ENCODE measurements around the gene TM7SF2. TPM values are rescaled to one million over a fixed set of nuclear protein-coding genes. Genes with fewer than 3 reads are reported as not detected.

The TM7SF2 gene
- total RNA-seq, 1 experiment from 2014 or later, result 63.8 TPM

DNA sequence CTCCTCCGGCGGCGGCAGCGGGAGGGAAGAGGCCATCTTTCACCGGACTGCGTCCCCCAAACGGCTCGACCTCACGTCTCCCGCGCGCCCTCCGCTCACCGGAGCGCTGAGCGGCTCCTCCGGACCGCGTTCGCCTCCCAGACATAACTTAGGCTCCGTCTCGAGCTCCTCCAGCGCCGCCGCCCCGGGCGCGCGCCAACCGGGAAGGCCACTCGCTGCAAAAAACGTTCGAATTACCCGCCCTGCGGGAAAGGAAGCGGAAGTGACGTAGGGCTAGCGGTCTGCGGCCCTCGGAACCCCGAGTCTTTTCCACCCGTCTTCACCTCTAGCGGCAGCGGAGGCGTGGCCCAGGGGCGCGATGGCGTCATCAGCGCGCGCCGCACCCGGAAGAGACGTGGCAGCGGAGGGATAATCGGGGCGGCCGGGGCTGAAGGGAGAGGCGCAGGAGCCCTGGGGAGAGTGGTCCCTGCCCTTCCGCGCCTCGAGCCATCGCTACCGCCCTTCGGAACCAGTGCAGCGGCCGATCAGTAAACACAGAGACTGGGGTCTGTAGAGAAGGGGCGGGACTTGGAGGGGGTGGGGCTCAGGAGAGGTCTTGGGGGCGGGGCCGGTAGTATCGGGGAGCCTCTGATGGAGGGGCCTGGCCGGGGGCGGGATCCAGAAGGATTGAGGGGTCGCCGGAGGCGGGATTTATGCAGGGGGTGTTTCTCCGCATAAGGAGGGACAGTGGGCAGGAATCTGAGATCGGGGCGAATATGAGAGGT lies 27.7 kb upstream of the TM7SF2 start, which contains the start of the genes CDCA5 and ZFPL1 (continued):
- TF ChIP-seq GABPB1 (CRISPR knock-in tag; IDR thresholded peaks at IDR 0.05), result peak; percentile 80
- TF ChIP-seq TEAD4 (CRISPR knock-in tag; IDR thresholded peaks at IDR 0.05), result peak; percentile 62; the same call in 1 of the 2 replicates
- no peak for TF ChIP-seq OVOL2 (CRISPR knock-in tag; IDR thresholded peaks at IDR 0.05; ENCODE audit: borderline replicate concordance)
- no peak for TF ChIP-seq EMX1 (CRISPR knock-in tag; IDR thresholded peaks at IDR 0.05)
- TF ChIP-seq, protein P1, sequence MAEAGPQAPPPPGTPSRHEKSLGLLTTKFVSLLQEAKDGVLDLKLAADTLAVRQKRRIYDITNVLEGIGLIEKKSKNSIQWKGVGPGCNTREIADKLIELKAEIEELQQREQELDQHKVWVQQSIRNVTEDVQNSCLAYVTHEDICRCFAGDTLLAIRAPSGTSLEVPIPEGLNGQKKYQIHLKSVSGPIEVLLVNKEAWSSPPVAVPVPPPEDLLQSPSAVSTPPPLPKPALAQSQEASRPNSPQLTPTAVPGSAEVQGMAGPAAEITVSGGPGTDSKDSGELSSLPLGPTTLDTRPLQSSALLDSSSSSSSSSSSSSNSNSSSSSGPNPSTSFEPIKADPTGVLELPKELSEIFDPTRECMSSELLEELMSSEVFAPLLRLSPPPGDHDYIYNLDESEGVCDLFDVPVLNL (CRISPR knock-in tag; IDR thresholded peaks at IDR 0.05; ENCODE audit: borderline replicate concordance, low read depth), result peak; percentile 100
- TF ChIP-seq, protein P2, sequence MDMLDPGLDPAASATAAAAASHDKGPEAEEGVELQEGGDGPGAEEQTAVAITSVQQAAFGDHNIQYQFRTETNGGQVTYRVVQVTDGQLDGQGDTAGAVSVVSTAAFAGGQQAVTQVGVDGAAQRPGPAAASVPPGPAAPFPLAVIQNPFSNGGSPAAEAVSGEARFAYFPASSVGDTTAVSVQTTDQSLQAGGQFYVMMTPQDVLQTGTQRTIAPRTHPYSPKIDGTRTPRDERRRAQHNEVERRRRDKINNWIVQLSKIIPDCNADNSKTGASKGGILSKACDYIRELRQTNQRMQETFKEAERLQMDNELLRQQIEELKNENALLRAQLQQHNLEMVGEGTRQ (CRISPR knock-in tag; IDR thresholded peaks at IDR 0.05), result 0 out of 2 replicates have a peak, but pooled peaks have one; percentile 27
- peak; percentile 77 for TF ChIP-seq JUN (CRISPR knock-in tag; IDR thresholded peaks at IDR 0.05)
- no peak for TF ChIP-seq CBFB (CRISPR knock-in tag; IDR thresholded peaks at IDR 0.05; ENCODE audit: low read depth)
- TF ChIP-seq ETV6 (CRISPR knock-in tag; IDR thresholded peaks at IDR 0.05), result peak; percentile 80
- TF ChIP-seq, protein P3, sequence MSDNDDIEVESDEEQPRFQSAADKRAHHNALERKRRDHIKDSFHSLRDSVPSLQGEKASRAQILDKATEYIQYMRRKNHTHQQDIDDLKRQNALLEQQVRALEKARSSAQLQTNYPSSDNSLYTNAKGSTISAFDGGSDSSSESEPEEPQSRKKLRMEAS (CRISPR knock-in tag; IDR thresholded peaks at IDR 0.05), result peak; percentile 93
- TF ChIP-seq, protein P4, sequence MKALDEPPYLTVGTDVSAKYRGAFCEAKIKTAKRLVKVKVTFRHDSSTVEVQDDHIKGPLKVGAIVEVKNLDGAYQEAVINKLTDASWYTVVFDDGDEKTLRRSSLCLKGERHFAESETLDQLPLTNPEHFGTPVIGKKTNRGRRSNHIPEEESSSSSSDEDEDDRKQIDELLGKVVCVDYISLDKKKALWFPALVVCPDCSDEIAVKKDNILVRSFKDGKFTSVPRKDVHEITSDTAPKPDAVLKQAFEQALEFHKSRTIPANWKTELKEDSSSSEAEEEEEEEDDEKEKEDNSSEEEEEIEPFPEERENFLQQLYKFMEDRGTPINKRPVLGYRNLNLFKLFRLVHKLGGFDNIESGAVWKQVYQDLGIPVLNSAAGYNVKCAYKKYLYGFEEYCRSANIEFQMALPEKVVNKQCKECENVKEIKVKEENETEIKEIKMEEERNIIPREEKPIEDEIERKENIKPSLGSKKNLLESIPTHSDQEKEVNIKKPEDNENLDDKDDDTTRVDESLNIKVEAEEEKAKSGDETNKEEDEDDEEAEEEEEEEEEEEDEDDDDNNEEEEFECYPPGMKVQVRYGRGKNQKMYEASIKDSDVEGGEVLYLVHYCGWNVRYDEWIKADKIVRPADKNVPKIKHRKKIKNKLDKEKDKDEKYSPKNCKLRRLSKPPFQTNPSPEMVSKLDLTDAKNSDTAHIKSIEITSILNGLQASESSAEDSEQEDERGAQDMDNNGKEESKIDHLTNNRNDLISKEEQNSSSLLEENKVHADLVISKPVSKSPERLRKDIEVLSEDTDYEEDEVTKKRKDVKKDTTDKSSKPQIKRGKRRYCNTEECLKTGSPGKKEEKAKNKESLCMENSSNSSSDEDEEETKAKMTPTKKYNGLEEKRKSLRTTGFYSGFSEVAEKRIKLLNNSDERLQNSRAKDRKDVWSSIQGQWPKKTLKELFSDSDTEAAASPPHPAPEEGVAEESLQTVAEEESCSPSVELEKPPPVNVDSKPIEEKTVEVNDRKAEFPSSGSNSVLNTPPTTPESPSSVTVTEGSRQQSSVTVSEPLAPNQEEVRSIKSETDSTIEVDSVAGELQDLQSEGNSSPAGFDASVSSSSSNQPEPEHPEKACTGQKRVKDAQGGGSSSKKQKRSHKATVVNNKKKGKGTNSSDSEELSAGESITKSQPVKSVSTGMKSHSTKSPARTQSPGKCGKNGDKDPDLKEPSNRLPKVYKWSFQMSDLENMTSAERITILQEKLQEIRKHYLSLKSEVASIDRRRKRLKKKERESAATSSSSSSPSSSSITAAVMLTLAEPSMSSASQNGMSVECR (CRISPR knock-in tag; IDR thresholded peaks at IDR 0.05; ENCODE audit: borderline replicate concordance), result peak; percentile 94
- TF ChIP-seq, protein P5, sequence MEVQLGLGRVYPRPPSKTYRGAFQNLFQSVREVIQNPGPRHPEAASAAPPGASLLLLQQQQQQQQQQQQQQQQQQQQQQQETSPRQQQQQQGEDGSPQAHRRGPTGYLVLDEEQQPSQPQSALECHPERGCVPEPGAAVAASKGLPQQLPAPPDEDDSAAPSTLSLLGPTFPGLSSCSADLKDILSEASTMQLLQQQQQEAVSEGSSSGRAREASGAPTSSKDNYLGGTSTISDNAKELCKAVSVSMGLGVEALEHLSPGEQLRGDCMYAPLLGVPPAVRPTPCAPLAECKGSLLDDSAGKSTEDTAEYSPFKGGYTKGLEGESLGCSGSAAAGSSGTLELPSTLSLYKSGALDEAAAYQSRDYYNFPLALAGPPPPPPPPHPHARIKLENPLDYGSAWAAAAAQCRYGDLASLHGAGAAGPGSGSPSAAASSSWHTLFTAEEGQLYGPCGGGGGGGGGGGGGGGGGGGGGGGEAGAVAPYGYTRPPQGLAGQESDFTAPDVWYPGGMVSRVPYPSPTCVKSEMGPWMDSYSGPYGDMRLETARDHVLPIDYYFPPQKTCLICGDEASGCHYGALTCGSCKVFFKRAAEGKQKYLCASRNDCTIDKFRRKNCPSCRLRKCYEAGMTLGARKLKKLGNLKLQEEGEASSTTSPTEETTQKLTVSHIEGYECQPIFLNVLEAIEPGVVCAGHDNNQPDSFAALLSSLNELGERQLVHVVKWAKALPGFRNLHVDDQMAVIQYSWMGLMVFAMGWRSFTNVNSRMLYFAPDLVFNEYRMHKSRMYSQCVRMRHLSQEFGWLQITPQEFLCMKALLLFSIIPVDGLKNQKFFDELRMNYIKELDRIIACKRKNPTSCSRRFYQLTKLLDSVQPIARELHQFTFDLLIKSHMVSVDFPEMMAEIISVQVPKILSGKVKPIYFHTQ (CRISPR knock-in tag; IDR thresholded peaks at IDR 0.05), result no peak
- TF ChIP-seq SMAD4 (CRISPR knock-in tag; IDR thresholded peaks at IDR 0.05), result peak; percentile 69; the same call in 1 of the 2 replicates
- TF ChIP-seq GTF2I (CRISPR knock-in tag; conservative IDR thresholded peaks at IDR 0.05), result no peak
- TF ChIP-seq ZNF416 (CRISPR knock-in tag; IDR thresholded peaks at IDR 0.05), result no peak
- TF ChIP-seq PRRX2 (CRISPR knock-in tag; IDR thresholded peaks at IDR 0.05), result no peak
- TF ChIP-seq GRHL2 (CRISPR knock-in tag; IDR thresholded peaks at IDR 0.05; ENCODE audit: insufficient replicate concordance, severe bottlenecking), result no peak
- 0 out of 2 replicates have a peak, but pooled peaks have one; percentile 5 for TF ChIP-seq RELA (CRISPR knock-in tag; IDR thresholded peaks at IDR 0.05; ENCODE audit: borderline replicate concordance)
- peak; percentile 93 for TF ChIP-seq FOXP1 (CRISPR knock-in tag; IDR thresholded peaks at IDR 0.05; ENCODE audit: borderline replicate concordance)
- TF ChIP-seq, protein P6, sequence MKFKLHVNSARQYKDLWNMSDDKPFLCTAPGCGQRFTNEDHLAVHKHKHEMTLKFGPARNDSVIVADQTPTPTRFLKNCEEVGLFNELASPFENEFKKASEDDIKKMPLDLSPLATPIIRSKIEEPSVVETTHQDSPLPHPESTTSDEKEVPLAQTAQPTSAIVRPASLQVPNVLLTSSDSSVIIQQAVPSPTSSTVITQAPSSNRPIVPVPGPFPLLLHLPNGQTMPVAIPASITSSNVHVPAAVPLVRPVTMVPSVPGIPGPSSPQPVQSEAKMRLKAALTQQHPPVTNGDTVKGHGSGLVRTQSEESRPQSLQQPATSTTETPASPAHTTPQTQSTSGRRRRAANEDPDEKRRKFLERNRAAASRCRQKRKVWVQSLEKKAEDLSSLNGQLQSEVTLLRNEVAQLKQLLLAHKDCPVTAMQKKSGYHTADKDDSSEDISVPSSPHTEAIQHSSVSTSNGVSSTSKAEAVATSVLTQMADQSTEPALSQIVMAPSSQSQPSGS (CRISPR knock-in tag; IDR thresholded peaks at IDR 0.05; ENCODE audit: borderline replicate concordance, low read depth), result no peak
- TF ChIP-seq, protein P7, sequence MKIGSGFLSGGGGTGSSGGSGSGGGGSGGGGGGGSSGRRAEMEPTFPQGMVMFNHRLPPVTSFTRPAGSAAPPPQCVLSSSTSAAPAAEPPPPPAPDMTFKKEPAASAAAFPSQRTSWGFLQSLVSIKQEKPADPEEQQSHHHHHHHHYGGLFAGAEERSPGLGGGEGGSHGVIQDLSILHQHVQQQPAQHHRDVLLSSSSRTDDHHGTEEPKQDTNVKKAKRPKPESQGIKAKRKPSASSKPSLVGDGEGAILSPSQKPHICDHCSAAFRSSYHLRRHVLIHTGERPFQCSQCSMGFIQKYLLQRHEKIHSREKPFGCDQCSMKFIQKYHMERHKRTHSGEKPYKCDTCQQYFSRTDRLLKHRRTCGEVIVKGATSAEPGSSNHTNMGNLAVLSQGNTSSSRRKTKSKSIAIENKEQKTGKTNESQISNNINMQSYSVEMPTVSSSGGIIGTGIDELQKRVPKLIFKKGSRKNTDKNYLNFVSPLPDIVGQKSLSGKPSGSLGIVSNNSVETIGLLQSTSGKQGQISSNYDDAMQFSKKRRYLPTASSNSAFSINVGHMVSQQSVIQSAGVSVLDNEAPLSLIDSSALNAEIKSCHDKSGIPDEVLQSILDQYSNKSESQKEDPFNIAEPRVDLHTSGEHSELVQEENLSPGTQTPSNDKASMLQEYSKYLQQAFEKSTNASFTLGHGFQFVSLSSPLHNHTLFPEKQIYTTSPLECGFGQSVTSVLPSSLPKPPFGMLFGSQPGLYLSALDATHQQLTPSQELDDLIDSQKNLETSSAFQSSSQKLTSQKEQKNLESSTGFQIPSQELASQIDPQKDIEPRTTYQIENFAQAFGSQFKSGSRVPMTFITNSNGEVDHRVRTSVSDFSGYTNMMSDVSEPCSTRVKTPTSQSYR (CRISPR knock-in tag; IDR thresholded peaks at IDR 0.05), result 0 out of 2 replicates have a peak, but pooled peaks have one; percentile 46
- TF ChIP-seq, protein P8, sequence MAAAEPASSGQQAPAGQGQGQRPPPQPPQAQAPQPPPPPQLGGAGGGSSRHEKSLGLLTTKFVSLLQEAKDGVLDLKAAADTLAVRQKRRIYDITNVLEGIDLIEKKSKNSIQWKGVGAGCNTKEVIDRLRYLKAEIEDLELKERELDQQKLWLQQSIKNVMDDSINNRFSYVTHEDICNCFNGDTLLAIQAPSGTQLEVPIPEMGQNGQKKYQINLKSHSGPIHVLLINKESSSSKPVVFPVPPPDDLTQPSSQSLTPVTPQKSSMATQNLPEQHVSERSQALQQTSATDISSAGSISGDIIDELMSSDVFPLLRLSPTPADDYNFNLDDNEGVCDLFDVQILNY (CRISPR knock-in tag; IDR thresholded peaks at IDR 0.05), result peak; percentile 92
- peak; percentile 100 for TF ChIP-seq SP1 (CRISPR knock-in tag; conservative IDR thresholded peaks at IDR 0.05)
